Kidney tubule cell (primary cell): Measurements from ENCODE around the gene FAAP20.
A peak's percentile ranks its signal among the peaks of the same experiment; 100 is the strongest.

Source experiments
- DNase-seq: peaks from one replicate; pipeline ENCODE4 v3.0.0-alpha.2; 2018; ENCODE audit warnings: low spot score

Gene FAAP20

DNA sequence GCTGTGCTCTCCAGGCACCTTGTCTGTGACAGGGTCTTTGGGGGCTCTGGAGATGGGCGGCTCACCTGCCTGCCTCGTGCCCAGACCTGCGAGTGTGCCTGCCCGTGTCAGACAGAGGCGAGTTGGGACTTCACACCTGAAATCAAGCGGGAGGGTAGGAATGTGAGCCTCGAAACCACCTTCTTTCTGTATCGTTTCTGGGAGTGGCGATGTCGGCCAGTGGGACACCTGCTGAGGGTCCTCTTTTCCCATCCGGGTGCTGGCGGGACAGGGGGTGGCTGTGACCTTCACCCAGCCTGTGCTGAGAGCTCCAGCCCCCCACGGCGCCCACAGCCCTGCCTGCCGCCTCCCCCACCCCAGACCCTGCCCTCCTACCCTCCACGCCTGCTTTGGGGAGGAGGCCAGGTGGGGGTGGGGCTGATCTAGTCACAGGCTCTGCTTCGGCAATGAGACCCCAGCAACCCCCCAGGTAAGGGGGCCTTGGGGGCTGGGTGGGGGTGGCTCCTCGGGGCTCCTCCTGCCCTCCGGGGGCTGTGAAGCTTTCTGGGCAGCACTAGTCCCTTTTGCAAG lies 15.6 kb upstream of the FAAP20 start:
- no peak for DNase-seq

DNA sequence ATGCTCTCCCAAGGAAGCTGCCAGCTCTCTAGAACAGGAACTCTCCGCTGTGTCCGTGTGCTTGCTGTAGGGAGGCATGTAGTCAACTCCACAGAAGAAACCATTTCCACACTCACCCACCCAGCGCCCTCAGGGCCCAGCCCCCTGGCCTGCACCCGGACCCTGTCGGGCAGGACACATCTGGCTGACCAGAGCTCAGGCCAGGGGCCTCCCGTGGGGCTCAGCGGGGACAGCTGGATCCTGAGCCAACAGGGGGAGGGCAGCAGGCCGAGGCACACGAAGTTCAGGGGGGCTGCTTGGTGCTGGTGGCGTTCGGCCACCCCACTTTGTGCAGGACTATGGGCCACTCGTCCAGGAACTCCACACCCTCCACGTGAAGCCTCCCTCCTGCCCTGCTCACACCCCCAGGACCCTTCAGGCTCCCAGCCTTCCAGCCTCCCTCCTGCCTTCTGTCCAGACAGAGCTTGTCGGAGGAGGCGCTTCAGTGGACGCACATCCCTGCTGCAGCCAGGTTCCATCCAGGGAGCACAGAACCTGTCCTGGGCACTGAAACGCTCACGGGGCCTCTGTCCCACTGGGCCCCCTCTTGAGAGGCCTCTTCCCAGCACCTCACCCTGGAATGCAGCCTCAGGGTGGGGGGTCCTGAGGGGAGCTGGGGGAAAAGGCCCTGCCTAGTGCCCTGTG lies 15.0 kb upstream of the FAAP20 start:
- no peak for DNase-seq

DNA sequence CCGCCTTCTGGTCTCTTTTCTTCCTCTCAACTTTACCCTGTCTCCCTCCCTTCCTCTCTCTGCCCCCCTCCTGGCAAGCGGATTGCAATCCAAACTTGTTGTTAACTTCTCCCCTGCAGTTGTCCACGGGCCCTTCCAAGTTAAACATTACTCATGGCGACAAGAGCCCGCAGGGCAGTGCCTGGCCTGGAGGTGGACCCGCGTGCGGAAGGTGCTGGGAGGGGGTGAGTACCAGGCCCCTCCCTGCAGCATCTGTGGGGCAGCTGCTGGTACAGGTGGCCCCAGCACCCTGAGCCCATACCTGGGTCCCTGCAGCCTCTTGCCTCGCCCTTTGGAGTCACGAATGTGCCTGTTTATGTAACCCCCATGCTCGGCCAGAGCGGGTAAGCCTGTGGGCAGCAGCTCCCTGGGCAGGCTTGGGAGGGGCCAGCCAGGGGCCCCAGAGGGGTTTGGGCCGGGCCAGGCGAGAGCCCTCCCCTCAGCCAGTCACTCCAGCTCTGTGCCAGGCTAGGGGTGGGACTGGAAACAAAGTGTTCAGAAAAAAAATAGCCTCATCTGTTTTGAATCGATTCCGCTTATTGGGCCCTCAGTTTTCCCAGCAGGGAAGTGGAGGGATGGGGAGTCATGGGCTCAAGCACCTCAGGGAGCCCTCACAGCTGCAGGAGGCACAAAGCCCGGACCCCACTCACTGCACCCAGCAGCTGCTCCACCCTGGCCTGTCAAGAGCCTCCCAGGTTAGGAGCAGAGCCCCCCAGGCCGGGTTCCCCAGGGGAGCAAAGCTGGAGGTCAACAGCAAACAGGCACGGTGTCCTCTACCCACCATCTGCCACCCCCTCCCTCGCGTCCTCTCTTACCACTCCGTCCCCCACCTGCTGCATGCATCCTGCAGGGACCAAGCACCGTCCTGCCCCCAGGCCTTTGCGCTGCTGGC lies 14.0 kb upstream of the FAAP20 start:
- DNase-seq = peak; percentile 88

DNA sequence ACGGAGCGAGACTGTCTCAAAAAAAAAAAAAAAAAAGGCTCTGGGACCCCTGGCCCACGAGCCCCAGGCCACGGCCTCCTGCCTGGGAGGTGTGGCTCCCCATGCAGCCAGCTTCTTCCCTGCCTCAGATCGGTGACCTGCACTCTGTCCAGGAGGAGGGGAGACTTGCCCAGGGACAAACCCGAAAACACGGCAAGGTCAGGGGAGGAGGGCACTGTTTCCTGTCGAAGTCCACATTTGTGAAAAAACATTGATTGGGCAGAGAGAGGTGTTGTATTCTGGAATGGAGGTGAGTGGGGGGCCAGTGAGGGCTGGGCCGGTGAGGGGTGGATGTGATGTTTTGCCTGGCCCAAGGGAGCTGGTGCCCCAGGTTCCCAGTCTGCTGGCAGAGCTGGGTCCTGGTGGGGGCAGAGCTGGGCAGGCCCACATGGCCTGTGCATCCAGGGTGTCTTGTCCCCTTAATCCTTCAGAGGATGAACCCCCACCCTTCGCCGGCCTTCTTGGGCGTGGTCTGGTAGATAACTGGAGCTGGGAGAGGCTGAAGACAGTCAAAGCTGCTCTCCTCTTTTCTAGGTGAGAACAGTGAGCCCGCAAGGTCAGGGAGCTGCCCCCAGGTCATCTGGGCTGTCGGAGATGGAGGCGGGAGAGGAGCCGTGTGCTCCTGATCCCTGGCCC lies 12.4 kb upstream of the FAAP20 start:
- DNase-seq = no peak

DNA sequence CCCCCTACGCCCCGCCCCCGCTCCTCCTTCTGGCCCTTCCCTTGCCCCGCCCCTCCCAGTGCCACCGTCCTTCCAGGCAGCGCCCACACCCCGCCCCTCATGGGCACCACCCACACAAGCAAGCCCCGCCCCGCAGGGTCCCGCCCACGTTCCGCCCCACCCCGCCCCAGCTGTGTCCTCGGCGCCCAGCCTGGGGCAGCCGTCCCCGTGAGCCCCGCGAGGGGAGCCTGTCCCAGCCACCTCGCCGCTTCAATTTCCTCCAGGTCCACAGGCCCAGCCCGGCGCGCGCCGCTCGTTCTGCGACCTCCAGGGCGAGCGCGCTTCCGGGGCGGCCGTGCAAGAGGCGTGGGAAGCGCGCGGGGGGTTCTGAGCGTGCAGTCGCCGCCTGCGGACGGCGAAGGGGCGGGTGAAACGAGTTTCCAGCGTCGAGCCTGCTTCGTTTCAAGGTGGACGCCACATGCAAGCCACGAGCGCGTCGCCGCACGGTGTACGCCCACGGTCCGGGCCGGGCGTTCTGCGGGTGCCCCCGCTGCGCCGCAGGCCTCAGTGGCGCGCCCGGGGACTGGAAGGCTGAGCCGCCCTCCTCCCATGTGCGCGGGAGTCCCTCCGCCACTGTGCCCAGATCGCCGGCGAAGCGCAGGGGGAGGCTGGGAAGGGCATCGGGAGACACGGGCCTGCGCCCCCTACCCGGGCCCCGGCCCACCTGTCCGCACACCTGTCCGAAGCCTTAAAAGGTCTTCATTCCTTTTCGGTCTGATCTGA lies 10.8 kb upstream of the FAAP20 start:
- DNase-seq = peak; percentile 89

DNA sequence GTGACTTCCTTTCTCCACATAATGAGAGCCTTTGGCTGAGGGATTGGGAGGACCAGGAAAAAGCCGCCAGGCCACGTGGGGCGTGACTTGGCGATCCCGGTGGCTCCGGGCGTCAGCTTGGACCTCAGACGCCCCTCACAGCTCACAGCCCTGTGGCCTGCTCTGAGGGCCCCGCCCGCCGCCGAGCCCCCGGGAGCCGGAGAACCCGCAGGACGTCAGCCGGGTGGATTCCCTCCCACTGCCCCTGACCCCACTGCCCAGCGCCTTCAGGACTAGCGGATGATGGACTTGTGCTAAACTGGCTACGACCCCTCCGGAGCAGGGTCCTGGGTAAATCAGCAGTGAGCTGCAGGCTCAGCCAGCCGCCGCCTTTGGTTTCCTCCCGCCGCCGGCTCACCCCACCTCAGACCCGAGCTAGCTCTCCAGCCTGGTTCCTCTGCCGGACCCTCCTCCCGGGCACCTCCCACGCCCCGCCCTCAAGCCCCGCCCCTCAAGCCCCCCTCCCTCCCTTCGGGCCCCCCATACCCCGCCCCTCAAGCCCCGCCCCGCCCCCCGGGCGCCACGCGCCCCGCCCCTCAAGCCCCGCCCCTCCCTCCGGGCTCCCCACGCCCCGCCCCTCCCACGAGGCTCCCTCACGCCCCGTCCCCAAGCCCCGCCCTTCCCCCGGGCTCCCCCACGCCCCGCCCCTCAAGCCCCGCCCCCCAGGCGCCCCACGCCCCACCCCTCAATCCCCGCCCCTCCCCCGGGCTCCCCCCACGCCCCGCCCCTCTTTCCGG lies 10.0 kb upstream of the FAAP20 start:
- peak; percentile 68 for DNase-seq

DNA sequence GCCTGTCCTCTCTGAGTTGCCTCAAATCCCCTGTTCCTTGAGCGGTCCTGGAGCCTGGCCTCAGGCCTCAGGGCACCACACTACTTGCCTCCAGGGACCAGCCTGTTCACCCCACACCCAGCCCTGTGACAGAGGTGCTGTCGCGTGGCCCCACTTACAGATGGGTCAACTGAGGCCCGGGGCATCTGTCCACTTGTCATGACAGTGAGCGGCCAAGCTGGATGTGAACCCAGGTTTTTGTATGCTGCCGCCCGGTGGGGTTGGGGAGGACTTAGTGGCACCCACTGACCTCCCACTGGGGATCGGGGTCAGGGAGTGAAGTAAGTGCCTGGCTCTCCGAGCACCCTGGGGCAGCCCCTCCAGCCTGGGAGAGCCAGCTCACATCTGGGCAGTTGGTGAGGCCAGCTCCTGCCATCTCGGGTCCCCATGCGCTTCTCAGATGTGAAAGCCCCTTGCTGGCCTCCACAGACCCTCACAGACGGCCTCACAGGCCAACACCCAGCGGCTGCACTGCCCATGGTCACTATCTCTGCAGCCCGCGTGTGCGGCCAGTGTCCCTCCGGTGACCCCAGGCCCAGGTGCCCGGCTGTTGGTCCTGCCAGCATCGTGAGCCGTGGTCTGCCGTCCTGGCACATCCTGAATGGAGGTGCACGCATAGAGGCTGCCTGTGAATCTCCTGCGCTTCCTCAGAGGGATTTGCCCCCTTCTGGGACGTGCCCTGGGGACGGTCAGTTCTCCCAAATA lies 9.3 kb upstream of the FAAP20 start:
- no peak for DNase-seq

DNA sequence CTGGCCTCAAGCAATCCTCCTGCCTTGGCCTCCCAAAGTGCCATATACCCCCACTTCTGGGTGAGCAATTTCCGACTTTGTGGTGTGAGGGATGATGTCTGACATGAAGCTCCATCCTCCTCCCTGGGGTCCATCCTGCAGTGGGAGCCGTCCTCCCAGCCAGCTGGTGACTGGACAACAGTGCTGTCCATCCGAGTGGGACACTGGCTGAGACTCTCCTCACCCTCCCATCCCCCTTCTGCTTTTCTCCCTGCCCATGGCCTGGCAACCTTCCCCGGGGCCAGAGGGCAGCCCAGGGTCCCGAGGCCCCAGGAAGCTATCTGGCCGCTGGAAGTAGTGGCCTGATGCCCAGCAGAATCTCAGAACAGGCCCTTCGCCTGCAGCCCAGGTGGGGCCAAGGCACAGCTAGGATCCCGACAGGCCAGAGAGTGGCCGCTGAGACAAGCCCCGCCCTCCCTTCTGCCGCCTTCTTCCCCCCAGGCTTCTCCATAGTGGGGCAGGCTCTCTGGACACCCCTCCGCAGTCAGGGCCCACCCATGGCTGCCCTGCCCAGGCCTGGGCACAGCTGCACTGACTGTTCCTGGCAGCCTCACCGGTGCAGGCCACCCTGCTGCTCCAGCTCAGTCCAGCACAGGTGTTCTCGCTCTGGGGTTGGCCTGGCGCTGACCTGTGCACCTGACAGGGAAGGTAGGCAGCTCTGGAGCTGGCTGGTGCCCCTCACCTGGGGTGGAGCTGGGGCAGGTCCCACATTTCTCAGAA lies 8.4 kb upstream of the FAAP20 start:
- no peak for DNase-seq

DNA sequence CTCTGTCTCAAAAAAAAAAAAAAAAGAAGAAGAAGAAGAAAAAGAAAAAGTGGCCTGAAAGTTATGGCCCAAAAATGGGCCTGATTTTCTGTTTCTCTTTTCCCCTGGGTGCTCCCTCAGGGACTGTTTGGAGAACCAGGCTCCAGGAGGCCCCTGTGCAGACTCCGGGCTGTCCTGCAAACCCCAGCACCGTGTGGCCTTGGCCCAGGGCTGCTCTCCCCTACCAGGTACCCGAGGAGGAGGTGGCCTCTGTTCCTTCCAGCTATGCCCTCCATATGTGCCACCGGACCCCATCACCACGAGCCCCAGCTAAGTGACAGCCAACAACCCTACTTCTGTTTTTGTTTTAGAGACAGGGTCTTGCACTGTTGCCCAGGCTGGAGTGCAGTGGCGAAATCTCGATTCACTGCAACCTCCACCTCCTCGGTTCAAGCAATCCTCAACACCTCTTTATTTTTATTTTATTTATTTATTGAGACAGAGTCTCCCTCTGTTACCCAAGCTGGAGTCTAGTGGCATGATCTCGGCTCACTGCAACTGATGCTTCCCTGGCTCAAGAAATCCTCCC lies 7.5 kb upstream of the FAAP20 start:
- no peak for DNase-seq

DNA sequence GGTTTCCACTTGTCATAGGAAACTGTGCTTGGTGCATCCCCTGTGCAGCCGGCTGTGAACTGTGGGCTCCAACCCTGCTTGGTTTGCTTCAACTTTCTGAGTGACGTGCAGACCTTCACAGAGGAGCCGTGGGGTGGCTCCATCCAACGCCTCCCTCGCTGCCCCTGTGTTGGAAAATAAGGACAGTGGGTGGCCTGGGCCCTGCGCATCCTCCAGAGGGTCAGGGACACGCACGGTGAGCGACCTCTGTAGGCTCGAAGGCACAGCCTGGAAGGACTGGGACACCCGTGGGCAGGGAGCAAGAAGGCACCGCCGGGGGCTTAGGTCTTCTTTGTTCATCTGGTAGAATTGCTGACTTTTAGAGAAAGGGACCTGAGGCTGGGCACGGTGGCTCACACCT lies 6.5 kb upstream of the FAAP20 start:
- DNase-seq = no peak

DNA sequence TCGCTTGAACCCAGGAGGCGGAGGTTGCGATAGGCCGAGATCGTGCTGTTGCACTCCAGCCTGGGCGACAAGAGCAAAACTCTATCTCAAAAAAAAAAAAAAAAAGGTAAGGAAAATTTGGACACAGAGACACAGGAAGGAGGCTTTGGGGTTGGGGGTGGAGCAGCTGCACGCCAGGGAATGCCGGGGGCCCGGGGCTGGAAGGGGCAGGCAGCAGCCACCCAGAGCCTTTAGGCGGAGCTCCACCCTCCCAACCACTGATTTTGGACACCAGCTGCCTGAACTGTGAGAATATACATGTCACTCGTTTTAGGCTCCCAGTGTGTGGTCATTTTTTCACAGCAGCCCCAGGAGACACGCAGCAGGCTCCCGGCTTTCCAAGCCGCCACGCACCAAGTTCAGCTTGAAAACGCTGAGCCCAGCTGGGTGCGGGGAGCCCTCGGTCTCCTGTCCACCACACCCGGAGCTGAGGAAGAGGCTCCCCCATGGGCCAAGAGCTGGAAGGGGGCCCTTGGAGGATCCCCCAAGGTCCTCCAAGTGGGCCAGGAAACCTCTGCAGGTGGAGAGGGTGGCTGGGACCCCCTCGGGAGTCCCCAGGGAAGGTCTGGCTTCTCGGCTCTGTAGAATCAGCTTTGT lies 5.9 kb upstream of the FAAP20 start:
- no peak for DNase-seq

DNA sequence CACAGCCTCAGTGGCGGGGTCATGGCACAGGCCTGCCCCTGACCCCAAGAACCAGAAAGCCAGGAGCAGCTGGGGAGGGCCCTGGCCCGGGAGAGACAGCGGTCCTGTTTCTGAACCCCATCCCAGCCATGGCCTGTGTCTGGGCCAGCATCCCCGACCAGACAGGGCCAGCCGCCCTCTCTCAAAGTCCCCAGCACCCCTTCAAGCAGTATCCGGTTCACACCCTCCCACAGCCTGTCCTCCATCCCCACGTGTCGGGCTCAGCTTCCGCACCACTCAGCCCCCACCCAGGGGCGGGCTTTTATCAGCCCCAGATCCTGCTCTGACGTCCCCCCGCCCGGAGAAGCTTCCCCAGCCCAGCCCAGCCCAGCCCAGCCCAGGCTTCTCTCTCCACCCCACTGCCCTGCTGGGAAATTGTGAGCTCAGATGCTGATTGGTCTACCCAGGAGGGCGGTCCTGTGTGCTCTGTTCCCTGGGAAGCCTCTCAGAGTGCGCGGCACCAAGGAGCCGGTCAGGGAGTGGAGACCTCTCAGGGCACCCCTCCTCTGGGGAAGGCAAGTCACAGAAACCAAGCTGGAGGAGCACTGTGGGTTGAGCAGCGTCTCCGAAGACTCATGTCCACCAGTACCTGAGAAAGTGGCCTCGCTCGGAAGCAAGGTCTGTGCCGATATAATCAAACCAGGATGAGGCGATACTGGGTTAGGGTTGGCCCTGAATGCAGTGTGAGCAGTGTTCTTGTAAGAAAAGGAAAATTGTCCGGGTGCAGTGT lies 4.7 kb upstream of the FAAP20 start:
- peak; percentile 88 for DNase-seq

DNA sequence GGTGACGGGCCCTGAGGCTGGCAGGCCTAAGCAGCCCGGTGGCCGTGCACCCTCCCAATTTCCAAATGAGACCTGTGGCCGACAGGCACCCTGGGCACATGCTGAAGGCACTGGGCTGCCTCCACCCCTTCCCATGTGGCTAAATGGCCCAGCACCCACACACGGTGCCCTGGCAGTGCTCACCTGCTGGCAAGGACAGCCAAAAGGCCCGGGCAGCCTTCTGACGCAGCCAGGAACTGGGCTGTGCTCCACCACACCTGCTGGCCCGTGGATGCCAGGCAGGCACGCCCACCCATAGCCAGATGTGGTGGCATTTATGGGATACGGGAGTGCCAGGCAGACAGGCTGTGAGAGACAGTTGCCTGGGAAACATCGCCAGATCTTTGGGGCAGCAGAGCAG lies 4.0 kb upstream of the FAAP20 start:
- DNase-seq = no peak

DNA sequence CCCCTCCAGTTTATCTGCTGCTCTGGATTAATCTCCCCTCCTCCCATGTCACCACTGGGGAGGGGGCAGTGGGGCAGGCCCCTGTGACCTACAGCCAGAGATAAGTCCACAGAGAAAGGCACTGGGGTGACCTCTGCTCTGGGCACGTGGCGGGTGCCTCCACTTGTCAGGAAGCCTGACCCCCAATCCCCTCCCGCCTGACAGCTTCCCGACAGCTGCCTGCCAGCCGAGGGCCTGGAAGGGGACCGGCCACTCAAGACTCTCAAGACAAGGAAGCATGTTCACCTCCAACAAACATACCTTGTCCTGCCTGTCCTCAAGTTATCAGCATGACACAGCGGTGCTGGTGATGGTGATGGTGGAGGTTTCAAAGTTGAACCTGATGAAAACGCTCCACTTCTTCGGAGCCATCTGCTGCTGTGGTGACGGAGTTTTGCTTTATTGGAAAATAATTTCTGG lies 3.2 kb upstream of the FAAP20 start:
- DNase-seq = no peak

DNA sequence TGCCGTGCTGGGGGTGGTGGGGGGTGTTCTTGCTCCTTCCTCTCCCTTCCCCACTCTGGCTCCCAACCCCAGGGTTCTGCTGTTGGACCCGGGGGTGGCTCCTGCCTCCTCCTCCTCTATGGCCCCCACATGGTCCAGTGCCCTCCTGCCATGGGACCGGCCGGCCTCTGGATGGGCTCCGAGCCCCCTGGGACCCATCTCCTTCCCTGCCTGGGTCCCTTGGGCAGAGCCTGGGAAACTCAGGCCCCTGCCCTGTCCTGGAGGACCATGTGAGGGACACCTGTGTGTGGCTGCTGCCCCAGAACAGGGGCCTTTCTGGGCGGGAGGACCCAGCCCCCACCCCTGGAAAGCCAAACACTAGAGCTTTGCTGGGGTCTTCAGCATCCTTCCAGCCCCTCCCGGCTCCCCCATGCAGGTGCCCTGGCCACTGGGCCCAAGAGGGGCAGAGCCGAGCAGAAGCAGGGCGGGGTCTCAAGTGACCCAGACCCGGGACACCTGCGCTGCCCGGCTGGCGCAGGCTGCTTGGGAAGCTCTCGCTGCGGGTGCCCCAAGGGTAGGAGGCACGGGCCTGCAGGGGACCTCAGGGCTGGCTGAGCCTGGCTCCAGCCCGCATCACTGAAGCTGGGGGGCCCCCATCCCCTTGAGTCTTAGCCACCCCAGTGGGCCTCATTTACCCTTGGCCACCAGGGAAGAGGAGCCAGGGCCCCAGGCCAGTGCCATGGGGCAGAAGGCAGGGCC lies 2.5 kb upstream of the FAAP20 start:
- DNase-seq = no peak

DNA sequence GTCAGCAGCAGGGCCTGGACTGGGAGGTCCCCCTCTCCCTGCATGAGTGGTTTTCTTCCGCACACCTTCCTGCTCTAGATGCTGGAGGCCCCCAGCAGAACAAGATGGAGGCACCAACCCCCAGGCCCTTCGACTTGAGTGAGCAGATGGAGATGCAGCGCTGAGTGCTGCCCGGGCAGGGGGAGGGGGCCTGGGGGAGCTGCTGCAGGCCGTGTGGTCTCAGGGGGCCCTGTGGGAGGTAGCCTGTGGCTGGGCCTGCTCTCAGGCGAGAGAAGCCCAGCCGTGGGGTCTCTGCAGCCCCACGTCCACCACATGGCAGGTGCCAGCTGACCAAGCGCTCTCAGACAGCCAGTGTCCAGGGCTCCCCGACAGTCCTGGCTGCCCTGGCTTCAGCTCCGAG lies 1.2 kb upstream of the FAAP20 start:
- DNase-seq = no peak
